Body of pancreas (tissue), 4 donors: Measurements from ENCODE around the gene PCDH15.

ENCODE experiments used
- POLR2A ChIP-seq, 3 donors: fragments of 450-650 bp; IDR thresholded peaks; one replicate each; pipeline ENCODE4 v1.6.1; 2016; ENCODE audit warnings: antibody characterized with exemption in 3 of 3, mild to moderate bottlenecking in 2 of 3
- TF ChIP-seq, protein P1 (sequence below), 7 experiments: fragments of 450-650 bp in 4 of 7; fragments of 200-600 bp in 3 of 7; sonication (generic) in 3 of 7; IDR thresholded peaks; one replicate each; pipeline ENCODE4 v1.5.1; 2016 to 2019; ENCODE audit warnings: antibody characterized with exemption in 7 of 7

GRCh38 chr10:54454271-54454670, 346.8 kb downstream of the PCDH15 start:
- TF ChIP-seq POLR2A (IDR thresholded peaks at IDR 0.05) = no peak
- TF ChIP-seq, protein P1, sequence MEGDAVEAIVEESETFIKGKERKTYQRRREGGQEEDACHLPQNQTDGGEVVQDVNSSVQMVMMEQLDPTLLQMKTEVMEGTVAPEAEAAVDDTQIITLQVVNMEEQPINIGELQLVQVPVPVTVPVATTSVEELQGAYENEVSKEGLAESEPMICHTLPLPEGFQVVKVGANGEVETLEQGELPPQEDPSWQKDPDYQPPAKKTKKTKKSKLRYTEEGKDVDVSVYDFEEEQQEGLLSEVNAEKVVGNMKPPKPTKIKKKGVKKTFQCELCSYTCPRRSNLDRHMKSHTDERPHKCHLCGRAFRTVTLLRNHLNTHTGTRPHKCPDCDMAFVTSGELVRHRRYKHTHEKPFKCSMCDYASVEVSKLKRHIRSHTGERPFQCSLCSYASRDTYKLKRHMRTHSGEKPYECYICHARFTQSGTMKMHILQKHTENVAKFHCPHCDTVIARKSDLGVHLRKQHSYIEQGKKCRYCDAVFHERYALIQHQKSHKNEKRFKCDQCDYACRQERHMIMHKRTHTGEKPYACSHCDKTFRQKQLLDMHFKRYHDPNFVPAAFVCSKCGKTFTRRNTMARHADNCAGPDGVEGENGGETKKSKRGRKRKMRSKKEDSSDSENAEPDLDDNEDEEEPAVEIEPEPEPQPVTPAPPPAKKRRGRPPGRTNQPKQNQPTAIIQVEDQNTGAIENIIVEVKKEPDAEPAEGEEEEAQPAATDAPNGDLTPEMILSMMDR (IDR thresholded peaks at IDR 0.05) = no peak
